NCI-H82 treated with DMSO at 0.1 percent for 48 hours (cell line): ENCODE results near the gene PRKG1.
"Not testable (repeated sequence)": the region's sequence is repeated elsewhere in the genome, so short reads cannot be mapped to it uniquely, and the experiment has no call there.

Experiments
- DNase-seq: peaks from one replicate; lab custom pipeline; 2025; ENCODE audit not compliant: unreplicated experiment; lab: John Stamatoyannopoulos, UW

Gene PRKG1

DNA sequence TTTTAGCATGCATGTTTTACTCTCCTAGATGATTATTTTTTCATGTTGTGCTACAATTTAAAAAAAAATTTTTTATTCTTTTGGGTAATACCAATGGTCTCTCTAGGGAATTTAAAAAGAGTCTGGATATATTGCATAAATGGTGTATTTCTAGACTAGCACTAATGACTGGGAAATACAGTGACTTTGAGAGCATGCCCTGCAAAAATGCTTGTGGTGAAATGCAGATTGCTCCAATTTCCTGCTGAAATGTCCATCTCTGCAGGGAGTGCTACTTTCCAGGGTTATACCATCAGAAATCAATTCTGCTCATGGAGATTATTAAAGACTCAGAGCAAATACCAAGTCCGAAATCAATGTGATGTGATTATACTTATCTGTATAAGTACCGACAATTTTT is 186.1 kb downstream of the PRKG1 start:
- no peak for DNase-seq

DNA sequence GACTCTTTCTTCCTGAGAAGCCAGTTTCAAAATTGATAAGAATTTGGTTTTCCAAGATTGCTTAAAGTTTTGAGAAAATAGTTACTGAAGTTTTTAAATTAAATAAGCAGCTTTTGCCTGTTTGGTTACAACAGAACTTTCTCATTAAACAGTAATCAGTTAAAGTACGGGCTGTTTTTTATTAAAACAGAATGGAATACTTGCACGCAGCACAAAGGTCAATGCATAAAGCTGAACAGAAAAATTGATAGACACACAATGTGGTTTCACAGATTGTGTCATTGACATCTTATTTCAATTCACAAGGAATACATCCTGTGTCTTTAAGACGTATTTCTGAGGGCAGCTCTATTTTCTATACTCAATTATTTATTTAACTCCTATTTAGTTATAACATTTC is 192.2 kb downstream of the PRKG1 start:
- no peak for DNase-seq

DNA sequence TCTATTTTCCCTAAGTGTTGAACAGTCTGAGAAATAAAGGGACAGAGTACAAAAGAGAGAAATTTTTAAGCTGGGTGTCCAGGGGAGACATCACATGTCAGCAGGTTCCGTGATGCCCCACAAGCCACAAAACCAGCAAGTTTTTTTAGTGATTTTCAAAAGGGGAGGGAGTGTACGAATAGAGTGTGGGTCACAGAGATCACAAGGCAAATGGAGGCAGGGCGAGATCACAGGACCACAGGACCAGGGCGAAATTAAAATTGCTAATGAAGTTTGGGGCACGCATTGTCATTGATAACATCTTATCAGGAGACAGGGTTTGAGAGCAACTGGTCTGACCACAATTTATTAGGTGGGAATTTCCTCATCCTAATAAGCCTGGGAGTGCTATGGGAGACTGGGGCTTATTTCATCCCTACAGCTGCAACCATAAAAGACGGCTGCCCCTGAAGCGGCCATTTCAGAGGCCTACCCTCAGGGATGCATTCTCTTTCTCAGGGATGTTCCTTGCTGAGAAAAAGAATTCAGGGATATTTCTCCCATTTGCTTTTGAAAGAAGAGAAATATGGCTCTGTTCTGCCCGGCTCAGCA is 193.8 kb downstream of the PRKG1 start:
- not testable (repeated sequence) for DNase-seq

DNA sequence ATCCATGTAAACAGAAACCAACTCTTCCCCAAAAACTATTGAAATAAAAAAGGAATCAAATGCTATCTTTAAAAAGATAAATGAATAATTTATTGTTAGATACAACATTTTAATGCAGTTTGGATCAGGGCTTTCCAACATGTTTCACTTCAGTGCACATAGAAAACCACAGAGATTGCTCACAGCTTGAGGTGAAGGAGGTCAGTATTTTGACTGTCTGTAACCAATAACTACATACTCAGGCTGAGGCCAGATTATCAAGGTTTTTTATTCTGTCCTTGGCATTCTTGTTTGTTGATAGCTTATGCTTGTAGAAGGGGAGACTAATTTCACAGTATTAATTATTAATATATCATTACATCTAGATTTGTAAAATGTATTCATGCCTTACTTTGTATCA is 195.5 kb downstream of the PRKG1 start:
- no peak for DNase-seq

DNA sequence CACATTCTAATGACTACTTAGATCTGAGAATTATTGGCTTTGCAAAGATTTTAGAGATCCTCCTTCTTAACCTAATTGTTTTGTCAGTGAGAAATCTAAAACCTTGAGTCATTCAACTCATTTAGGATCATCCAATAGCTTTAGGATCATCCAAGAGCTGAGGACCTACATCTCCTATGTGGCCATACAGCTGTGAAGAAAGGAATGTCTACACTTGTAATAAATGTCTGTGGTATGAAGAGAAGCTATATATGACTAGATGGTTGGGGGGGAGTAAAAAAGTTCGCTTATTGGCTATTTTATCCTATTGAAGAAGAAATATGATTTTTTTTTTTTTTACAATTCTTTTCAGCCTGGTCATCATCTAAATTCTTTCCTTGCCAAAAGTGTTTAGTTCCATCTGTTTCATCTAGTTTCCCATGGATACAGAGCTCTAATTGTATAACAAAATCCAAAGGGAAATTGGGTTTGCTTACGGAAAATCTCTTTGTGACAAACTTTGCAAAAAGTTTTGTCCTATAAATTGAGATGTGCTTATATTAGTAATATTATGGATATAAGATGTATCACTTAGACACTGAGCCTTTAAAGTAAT is 196.7 kb downstream of the PRKG1 start:
- DNase-seq, result no peak

DNA sequence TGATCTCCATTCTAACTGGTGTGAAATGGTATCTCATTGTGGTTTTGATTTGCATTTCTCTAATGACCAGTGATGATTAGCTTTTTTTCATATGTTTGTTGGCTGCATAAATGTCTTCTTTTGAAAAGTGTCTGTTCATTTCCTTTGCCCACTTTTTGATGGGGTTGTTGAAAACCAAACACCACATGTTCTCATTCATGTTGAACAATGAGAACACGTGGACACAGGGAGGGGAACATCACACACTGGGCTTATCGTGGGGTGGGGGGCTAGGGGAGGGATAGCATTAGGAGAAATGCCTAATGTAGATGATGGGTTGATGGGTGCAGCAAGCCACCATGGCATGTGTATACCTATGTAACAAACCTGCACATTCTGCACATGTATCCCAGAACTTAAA is 197.8 kb downstream of the PRKG1 start:
- DNase-seq, result not testable (repeated sequence)

DNA sequence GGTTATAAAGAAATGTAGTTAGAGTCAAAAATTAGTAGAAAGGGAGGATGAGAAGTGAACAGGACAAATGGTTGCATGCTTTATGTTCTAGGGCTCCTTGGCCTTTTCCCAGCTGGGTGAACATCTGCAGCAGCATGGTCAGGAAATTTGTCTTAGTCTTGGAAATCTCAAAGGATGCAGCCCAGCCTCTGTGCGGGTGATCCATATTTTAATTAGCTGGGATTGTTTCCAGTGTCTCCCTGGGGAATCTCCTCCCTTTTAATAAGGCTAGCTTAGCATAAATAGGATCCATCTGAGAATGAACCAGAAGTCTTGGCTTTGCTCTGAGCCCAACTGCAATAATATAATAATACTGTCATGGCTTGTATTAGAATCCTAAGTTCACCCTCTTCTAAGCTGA is 198.3 kb downstream of the PRKG1 start:
- no peak for DNase-seq

DNA sequence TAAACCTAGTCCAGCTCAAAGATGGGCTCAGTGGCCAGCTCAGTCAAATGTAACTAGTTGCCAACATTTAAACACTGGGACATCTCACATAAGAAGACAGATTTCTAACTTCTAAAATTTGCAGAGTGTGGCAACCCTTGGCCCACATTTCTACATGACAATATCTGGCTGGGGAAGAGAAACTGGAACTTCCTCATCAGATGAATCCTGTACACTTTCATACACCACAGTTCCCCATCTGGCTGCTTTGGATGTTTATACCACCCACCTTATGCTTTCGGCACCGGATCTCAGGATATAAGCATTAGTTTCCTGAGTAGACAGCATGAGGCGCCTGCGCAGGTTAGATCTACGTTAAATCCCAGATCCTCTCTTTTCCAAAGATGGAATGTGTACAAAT is 199.3 kb downstream of the PRKG1 start:
- DNase-seq, result no peak

DNA sequence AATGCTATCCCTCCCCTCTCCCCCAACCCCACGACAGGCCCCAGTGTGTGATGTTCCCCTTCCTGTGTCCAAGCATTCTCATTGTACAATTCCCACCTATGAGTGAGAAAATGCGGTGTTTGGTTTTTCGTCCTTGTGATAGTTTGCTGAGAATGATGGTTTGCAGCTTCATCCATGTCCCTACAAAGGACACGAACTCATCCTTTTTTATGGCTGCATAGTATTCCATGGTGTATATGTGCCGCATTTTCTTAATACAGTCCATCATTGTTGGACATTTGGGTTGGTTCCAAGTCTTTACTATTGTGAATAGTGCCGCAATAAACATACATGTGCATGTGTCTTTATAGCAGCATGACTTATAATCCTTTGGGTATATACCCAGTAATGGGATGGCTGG is 201.8 kb downstream of the PRKG1 start:
- not testable (repeated sequence) for DNase-seq

DNA sequence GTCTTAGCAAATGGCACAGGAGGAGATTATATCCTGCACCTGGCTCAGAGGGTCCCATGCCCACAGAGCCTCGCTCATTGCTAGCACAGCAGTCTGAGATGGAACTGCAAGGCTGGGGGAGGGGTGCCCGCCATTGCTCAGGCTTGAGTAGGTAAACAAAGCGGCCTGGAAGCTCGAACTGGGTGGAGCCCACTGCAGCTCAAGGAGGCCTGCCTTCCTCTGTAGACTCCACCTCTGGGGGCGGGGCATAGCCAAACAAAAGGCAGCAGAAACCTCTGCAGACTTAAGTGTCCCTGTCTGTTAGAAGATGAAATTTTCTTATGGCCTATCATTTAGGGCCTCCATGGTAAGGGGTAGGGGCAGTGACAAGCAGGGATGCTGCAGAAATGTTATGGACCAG is 207.1 kb downstream of the PRKG1 start:
- not testable (repeated sequence) for DNase-seq

DNA sequence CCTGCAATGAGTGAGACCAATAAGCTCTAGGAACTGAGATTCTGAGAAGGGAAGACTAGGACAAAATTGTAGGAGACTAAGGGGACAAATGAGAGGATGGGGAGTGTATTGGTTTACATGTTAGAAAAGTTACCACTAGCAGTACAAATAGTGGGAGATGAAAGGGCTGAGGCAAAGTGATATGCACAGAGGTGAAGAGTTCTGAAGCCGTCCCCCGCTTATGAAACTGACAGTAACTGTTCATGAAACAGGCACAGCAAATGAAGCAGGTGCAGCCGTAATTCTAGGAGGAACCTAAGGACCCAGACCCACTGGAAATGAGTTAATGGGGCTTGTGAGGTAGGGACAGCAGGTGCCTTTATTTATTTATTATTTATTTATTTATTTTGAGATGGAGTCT is 211.3 kb downstream of the PRKG1 start:
- no peak for DNase-seq

DNA sequence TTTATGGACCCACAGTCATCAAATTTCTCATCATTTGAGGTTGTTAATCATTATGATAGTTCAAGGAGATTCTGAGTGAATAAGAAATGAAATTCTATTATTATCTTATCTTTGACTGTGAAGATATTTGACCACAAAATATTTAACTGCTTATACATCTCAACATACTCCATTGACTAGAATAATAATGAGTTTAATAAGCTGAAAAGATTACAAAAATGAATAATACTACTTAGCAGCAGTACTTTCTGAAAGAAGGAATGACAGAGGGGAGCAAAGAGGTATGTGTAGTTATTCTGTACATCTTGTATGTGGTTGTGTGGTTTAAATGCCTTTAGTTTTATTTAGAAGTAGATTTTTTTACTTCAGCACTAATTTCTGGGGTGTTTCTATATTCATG is 214.2 kb downstream of the PRKG1 start:
- no peak for DNase-seq

DNA sequence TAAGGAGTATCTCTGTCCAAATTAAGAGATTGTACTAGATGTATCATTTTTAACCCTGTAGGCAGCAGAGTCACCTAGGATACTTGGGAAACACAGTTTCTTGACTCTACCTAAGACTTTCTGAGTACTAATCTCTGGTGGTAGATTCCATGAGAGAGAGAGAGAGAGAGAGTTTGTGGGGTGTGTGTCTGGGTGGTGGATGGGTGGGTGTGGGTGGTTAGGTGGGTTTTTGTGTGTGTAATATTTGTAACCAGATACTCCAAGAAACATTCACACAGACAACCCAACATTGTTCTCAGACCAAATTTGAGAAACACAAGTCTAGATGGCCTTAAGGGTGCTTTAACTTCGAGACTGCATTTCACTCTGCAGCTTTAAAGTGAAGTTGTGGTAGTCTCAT is 215.2 kb downstream of the PRKG1 start:
- no peak for DNase-seq

DNA sequence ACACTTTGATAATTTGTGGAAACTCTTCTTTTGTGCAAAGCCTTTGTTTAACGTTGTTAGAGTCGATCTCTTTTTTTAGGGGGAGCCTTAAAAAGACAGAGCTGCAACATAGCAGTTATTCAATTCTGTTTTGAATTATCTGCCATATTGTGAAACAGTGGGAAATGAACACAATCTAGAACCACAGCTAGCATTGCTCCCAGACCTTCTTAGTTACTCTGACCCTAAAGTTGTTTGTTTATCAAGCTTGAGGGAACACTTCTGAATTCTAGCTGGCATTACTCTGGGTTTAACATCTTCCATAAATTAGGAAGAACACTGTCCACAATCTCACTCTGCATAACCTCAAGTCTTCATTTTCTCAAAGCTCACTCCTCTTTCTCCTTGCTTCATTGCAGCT is 217.7 kb downstream of the PRKG1 start:
- DNase-seq, result no peak

DNA sequence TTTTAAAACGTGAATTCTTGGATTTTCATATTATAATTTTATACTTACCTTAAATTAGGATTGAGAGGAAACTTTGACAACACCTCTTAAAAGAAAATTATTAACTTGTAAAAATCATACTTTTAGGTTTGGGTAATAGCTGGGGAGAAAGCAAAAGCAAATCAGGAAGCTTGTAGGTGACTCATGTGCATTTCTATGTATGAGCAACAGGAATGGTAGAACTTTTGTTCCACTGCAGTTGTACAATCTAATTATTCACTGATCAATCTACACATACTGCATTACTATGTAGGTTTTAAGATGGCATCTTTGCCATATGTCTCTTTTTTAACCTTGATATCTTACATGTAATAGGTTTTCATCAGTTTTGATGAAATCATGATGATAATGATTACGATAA is 223.2 kb downstream of the PRKG1 start:
- DNase-seq, result no peak

DNA sequence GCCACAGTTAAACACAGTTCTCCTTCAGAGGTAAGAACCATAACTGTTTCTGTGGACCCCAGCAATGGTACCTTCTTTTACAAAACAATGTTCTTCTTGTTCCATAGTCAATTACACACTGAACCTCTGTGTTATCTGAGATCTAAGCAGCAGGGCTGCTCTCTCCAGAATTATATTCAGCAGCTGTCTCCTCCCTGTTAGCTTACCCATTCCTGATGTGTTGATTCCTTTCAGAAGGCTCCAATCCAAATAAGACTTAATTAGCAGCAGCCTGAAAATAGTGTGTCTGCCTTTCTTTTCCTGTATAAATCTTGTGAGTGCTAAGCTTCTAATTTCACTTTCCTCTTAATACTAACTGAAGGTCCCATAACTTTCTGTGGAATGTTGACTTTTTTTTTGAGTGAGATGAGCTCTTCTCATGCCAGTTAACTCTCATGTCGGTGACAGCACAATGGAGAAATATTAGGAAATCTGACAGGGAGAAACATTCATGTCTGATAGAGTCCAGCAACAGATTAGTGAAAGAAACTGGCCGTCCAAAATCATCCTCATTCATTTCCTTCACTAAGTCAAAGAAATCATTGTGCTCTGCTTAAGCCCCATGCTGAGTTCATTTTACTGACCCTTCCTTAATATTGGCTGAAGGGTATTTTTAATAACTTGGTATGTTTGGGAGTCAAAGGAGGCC is 226.5 kb downstream of the PRKG1 start:
- DNase-seq, result no peak

DNA sequence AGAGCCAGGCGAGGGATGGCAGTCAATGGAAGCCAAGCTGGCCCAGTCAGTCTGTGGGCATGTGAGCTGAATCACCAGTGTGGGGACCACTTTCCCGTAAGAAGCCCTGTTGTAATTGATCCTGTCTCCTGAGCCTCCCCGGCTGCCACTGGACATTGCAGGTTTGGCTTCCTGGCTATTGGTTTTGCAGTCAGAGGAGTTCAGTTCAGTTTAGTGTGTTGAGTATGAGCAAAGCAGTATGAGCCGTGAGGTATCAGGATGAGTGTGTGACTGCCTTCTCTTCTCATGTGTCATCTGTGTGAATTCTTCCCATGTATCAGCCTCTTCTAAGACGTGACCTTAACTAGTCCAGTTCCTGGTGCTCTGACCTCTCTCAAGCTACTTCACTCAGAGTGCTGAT is 227.4 kb downstream of the PRKG1 start:
- DNase-seq, result no peak

DNA sequence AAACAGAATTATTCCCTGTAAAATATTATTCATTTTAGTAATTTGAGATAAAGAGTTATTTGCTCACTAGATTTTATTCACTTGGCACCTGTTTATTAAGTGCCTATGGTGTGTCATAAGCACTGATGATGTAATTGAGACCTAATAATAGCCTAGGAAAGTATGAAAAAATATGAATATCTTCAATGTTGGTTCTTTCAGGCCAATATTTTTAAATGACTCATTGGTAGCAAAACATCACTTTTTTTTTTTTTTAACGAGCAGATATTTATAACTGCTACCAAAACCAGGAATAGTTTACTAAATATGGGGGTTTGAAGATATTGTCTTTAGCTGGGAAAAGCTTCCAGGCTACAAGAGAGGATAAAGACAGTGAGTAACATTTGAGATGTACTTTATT is 228.0 kb downstream of the PRKG1 start:
- DNase-seq, result no peak

DNA sequence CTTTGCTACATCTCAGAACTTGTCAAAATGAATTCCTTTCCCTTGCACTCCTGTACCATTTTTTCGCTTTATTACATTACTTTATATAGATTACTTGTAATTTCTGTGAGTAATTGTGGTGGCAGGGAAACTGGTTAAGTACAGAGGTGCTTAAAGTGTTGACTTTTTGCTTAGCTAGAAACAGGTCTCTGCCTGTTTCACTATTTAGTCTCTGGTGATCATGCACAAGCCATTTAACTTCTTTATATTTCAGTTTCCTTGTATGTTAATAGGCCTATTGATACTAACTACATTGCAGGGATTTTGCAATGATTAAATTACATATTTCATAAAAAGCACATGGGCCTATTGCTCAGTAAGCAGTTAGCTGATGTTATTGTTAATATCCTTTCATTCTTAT is 233.8 kb downstream of the PRKG1 start:
- DNase-seq, result no peak

DNA sequence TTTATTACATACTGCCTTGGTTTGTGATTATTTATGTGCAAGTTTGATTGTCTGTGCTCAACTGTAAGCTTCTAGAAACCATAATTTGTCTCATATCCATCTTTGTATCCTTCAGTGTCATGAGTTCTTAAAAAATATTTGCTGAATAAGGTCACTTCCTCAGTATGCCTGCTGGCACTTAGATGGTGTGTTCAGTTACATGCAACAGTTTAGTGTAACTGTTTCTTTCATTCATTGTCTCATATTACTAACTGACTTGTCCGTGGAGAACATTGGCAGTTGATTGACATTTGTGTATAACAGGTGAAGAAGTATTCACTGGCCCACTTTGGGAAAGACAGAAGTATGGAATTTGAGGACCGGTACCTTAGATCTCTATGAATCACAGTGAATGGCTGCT is 236.9 kb downstream of the PRKG1 start:
- no peak for DNase-seq

DNA sequence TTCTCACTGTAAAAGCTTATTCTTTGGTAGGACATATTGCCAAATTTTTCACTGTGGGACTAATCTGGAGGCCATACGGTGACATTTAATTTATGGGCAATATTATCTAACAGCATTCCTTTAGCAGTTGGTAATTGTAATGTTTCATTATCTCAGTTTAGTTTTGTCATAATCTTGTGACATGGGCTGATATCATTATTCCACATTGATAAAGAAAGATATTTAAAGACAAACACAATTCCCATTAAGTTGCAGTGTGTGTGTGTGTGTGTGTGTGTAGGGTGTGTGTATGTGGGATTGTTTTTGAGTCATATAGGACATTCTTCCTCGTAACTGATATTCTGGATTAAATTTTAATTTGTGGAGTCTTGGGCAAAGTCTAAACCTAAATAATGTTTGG is 238.5 kb downstream of the PRKG1 start:
- no peak for DNase-seq

DNA sequence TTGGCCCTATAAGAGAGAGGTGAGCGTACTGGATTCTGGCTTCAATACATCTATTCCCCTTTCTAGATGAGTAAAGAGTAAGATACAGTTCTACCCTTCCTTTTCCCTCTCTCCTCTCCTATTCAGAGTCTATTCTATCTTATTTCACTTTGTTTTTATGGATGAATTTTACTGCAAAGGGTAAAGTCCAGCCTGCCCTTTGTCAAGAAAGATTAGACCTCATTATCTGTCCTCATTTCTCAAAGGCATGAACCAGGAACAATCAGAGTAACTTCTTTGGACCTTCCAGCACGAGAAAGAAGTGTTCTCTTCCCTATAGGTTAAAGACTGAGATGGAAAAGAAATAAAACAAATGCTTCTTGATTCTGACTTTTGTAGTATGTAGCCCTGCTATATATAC is 239.0 kb downstream of the PRKG1 start:
- no peak for DNase-seq
